ENCODE data around the gene FAM184B. TPM values are rescaled to one million over a fixed set of nuclear protein-coding genes. Genes with fewer than 3 reads are reported as not detected.

Gene FAM184B
- total and polyA plus RNA-seq, 2 experiments from 2014 or later: 0.11 to 0.49 TPM

GRCh38 chr4:17646693-17647092 lies 134.7 kb downstream of the FAM184B start (continued):
- TF ChIP-seq EZH2phosphoT487 (IDR thresholded peaks at IDR 0.05; ENCODE audit: unreplicated experiment): no peak
- no peak for TF ChIP-seq CREB1 (CRISPR knock-in tag; IDR thresholded peaks at IDR 0.05; ENCODE audit: low read depth)
- no peak for TF ChIP-seq EZH2 (IDR thresholded peaks at IDR 0.05; ENCODE audit: low read depth, unreplicated experiment)
- TF ChIP-seq, protein P1, sequence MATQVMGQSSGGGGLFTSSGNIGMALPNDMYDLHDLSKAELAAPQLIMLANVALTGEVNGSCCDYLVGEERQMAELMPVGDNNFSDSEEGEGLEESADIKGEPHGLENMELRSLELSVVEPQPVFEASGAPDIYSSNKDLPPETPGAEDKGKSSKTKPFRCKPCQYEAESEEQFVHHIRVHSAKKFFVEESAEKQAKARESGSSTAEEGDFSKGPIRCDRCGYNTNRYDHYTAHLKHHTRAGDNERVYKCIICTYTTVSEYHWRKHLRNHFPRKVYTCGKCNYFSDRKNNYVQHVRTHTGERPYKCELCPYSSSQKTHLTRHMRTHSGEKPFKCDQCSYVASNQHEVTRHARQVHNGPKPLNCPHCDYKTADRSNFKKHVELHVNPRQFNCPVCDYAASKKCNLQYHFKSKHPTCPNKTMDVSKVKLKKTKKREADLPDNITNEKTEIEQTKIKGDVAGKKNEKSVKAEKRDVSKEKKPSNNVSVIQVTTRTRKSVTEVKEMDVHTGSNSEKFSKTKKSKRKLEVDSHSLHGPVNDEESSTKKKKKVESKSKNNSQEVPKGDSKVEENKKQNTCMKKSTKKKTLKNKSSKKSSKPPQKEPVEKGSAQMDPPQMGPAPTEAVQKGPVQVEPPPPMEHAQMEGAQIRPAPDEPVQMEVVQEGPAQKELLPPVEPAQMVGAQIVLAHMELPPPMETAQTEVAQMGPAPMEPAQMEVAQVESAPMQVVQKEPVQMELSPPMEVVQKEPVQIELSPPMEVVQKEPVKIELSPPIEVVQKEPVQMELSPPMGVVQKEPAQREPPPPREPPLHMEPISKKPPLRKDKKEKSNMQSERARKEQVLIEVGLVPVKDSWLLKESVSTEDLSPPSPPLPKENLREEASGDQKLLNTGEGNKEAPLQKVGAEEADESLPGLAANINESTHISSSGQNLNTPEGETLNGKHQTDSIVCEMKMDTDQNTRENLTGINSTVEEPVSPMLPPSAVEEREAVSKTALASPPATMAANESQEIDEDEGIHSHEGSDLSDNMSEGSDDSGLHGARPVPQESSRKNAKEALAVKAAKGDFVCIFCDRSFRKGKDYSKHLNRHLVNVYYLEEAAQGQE (IDR thresholded peaks at IDR 0.05; ENCODE audit: unreplicated experiment): no peak
- no peak for TF ChIP-seq POLR2AphosphoS5 (IDR thresholded peaks at IDR 0.05; ENCODE audit: low read depth)

GRCh38 chr4:17642398-17642783 lies 139.0 kb downstream of the FAM184B start:
- H3K9me2 ChIP-seq (ENCODE audit: insufficient read depth): no peaks in the 10 kb centered on the region
- H3K36me3 Mint-ChIP-seq (ENCODE audit: low read depth): peaks cover 19% of the 10 kb centered on the region
- H3K4me1 ChIP-seq (ENCODE audit: insufficient read depth): no peaks in the 10 kb centered on the region
- H3K36me3 ChIP-seq (ENCODE audit: insufficient read depth): no peaks in the 10 kb centered on the region
- H3K4me3 Mint-ChIP-seq: peak overlapping the region; percentile 36; the same call in 2 of the 3 replicates
- no peaks in the 10 kb centered on the region for H3K79me2 ChIP-seq (replicated peaks; ENCODE audit: insufficient read depth)
- 0 out of 2 replicates have a peak overlapping the region, but pooled peaks have one; percentile 43 for H2AFZ ChIP-seq
- H3K27me3 Mint-ChIP-seq (ENCODE audit: insufficient read depth, low read depth, poor library complexity): peaks cover 19% of the 10 kb centered on the region
- no peaks in the 10 kb centered on the region for H3F3A ChIP-seq (replicated peaks; ENCODE audit: low read depth)
- peaks cover 27% of the 10 kb centered on the region for H3K9me3 Mint-ChIP-seq
- H3K27ac Mint-ChIP-seq: no peak overlapping the region
- peak overlapping the region; percentile 50 for H3K4me3 ChIP-seq
- DNase-seq (ENCODE audit: low spot score) (no peak), ATAC-seq (no peak)
- H4K20me1 ChIP-seq (replicated peaks; ENCODE audit: insufficient read depth): no peaks in the 10 kb centered on the region
- no peak overlapping the region for H3K27ac ChIP-seq (ENCODE audit: low read depth)
- H3K4me1 Mint-ChIP-seq: no peaks in the 10 kb centered on the region
- H3K27me3 ChIP-seq (ENCODE audit: insufficient read depth): peaks cover 10% of the 10 kb centered on the region; the same call in 1 of the 2 replicates
- H3K4me2 ChIP-seq: peak overlapping the region; percentile 80
- TF ChIP-seq, protein P2, sequence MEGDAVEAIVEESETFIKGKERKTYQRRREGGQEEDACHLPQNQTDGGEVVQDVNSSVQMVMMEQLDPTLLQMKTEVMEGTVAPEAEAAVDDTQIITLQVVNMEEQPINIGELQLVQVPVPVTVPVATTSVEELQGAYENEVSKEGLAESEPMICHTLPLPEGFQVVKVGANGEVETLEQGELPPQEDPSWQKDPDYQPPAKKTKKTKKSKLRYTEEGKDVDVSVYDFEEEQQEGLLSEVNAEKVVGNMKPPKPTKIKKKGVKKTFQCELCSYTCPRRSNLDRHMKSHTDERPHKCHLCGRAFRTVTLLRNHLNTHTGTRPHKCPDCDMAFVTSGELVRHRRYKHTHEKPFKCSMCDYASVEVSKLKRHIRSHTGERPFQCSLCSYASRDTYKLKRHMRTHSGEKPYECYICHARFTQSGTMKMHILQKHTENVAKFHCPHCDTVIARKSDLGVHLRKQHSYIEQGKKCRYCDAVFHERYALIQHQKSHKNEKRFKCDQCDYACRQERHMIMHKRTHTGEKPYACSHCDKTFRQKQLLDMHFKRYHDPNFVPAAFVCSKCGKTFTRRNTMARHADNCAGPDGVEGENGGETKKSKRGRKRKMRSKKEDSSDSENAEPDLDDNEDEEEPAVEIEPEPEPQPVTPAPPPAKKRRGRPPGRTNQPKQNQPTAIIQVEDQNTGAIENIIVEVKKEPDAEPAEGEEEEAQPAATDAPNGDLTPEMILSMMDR (conservative IDR thresholded peaks at IDR 0.05; ENCODE audit: low read depth in 2 of 2): no peak
- TF ChIP-seq, protein P1 (IDR thresholded peaks at IDR 0.05; ENCODE audit: unreplicated experiment): no peak
- TF ChIP-seq EZH2phosphoT487 (IDR thresholded peaks at IDR 0.05; ENCODE audit: unreplicated experiment): no peak
- no peak for TF ChIP-seq POLR2AphosphoS5 (IDR thresholded peaks at IDR 0.05; ENCODE audit: low read depth)
- TF ChIP-seq EZH2 (IDR thresholded peaks at IDR 0.05; ENCODE audit: low read depth, unreplicated experiment): no peak
- no peak for TF ChIP-seq JUNB (IDR thresholded peaks at IDR 0.05; ENCODE audit: unreplicated experiment)
- no peak for TF ChIP-seq ZNF114 (CRISPR knock-in tag; IDR thresholded peaks at IDR 0.05)
- no peak for TF ChIP-seq ZNF331 (CRISPR knock-in tag; IDR thresholded peaks at IDR 0.05; ENCODE audit: low read depth)
- TF ChIP-seq CREB1 (CRISPR knock-in tag; IDR thresholded peaks at IDR 0.05; ENCODE audit: low read depth): no peak
- TF ChIP-seq, protein P3, sequence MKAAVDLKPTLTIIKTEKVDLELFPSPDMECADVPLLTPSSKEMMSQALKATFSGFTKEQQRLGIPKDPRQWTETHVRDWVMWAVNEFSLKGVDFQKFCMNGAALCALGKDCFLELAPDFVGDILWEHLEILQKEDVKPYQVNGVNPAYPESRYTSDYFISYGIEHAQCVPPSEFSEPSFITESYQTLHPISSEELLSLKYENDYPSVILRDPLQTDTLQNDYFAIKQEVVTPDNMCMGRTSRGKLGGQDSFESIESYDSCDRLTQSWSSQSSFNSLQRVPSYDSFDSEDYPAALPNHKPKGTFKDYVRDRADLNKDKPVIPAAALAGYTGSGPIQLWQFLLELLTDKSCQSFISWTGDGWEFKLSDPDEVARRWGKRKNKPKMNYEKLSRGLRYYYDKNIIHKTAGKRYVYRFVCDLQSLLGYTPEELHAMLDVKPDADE (IDR thresholded peaks at IDR 0.05): no peak

All from GM23338 (cell line).